ENCODE data around the gene SEC14L5.

The SEC14L5 gene

DNA sequence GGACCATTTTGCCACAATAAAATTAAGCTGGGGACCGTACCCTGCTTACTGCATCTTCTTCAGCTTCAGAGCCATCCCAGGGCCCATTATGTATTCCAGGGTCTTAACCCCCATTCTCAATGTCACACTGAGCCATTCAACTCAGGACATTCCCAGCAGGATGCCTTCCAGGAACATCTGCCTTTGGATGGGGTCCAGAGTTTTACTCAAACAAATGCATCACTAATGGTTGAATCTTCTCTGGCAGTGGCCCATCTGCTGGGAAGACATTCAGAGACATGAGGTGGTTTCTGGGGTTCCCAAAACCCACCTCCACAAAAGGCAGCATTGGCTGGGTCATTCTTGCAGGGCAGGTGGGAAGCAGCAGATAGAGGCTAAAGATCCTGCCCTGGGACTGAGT is 3.4 kb upstream of the SEC14L5 start:
- no peak overlapping the region for H3K27ac ChIP-seq (ENCODE audit: low read length)
- H3K4me3 ChIP-seq (ENCODE audit: low read length), result no peak overlapping the region
- H4K20me1 ChIP-seq (ENCODE audit: insufficient read depth, low read length), result no peaks in the 10 kb centered on the region
- H3K27me3 ChIP-seq (replicated peaks; ENCODE audit: insufficient read depth, low read length), result peaks cover 44% of the 10 kb centered on the region
- no peaks in the 10 kb centered on the region for H3K79me2 ChIP-seq (ENCODE audit: low read length)
- H3K4me1 ChIP-seq (ENCODE audit: low read length), result 0 out of 2 replicates have a peak, but pooled peaks cover 3% of the 10 kb centered on the region
- H3F3A ChIP-seq (ENCODE audit: insufficient read depth, low read length), result no peaks in the 10 kb centered on the region
- H3K4me2 ChIP-seq (ENCODE audit: low read depth, low read length), result no peak overlapping the region
- H2AFZ ChIP-seq (ENCODE audit: low read length), result no peak overlapping the region
- no peaks in the 10 kb centered on the region for H3K36me3 ChIP-seq (replicated peaks; ENCODE audit: insufficient read depth, low read length)
- no peak overlapping the region for H3K9ac ChIP-seq (ENCODE audit: low read length)
- no peak for DNase-seq
- TF ChIP-seq EZH2phosphoT487 (IDR thresholded peaks at IDR 0.05; ENCODE audit: low read length), result no peak
- TF ChIP-seq, protein P1, sequence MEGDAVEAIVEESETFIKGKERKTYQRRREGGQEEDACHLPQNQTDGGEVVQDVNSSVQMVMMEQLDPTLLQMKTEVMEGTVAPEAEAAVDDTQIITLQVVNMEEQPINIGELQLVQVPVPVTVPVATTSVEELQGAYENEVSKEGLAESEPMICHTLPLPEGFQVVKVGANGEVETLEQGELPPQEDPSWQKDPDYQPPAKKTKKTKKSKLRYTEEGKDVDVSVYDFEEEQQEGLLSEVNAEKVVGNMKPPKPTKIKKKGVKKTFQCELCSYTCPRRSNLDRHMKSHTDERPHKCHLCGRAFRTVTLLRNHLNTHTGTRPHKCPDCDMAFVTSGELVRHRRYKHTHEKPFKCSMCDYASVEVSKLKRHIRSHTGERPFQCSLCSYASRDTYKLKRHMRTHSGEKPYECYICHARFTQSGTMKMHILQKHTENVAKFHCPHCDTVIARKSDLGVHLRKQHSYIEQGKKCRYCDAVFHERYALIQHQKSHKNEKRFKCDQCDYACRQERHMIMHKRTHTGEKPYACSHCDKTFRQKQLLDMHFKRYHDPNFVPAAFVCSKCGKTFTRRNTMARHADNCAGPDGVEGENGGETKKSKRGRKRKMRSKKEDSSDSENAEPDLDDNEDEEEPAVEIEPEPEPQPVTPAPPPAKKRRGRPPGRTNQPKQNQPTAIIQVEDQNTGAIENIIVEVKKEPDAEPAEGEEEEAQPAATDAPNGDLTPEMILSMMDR (IDR thresholded peaks at IDR 0.05; ENCODE audit: low read length), result no peak
- no peak for TF ChIP-seq EZH2 (optimal IDR thresholded peaks at IDR 0.05; ENCODE audit: low read depth, low read length)
- H3K9me3 ChIP-seq (replicated peaks; ENCODE audit: insufficient read depth, low read length), result no peaks in the 10 kb centered on the region
- H3K9me2 ChIP-seq (replicated peaks; ENCODE audit: insufficient read depth, low read length), result no peaks in the 10 kb centered on the region

DNA sequence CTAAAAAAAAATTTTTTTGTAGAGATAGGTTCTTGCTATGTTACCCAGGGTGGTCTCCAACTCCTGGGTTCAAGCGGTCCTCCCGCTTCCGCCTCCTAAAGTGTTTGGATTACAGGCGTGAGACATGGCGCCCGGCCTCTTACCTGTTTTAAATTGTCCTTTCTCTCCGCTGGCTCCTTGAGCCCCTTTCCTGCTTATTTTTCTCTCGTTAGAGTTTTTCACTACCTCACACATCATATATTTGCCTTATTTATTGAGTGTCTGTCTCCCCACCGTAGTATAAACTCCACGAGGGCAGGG is 760 bp upstream of the SEC14L5 start:
- H3K9me2 ChIP-seq (replicated peaks; ENCODE audit: insufficient read depth, low read length), result no peaks in the 10 kb centered on the region
- no peak overlapping the region for H3K27ac ChIP-seq (ENCODE audit: low read length)
- no peaks in the 10 kb centered on the region for H3K79me2 ChIP-seq (ENCODE audit: low read length)
- H3K36me3 ChIP-seq (replicated peaks; ENCODE audit: insufficient read depth, low read length), result no peaks in the 10 kb centered on the region
- H3K9ac ChIP-seq (ENCODE audit: low read length), result no peak overlapping the region
- no peaks in the 10 kb centered on the region for H3K9me3 ChIP-seq (replicated peaks; ENCODE audit: insufficient read depth, low read length)
- peak overlapping the region; percentile 59 for H3K4me3 ChIP-seq (ENCODE audit: low read length)
- H3F3A ChIP-seq (ENCODE audit: insufficient read depth, low read length), result no peaks in the 10 kb centered on the region
- H3K4me2 ChIP-seq (ENCODE audit: low read depth, low read length), result peak overlapping the region; percentile 94
- DNase-seq, result no peak
- peaks cover 46% of the 10 kb centered on the region for H3K27me3 ChIP-seq (replicated peaks; ENCODE audit: insufficient read depth, low read length)
- H4K20me1 ChIP-seq (ENCODE audit: insufficient read depth, low read length), result no peaks in the 10 kb centered on the region
- TF ChIP-seq, protein P1 (IDR thresholded peaks at IDR 0.05; ENCODE audit: low read length), result no peak; the same call in 1 of the 2 replicates
- no peak for TF ChIP-seq EZH2phosphoT487 (IDR thresholded peaks at IDR 0.05; ENCODE audit: low read length)
- no peak for TF ChIP-seq EZH2 (optimal IDR thresholded peaks at IDR 0.05; ENCODE audit: low read depth, low read length)
- H3K4me1 ChIP-seq (ENCODE audit: low read length), result 0 out of 2 replicates have a peak, but pooled peaks cover 3% of the 10 kb centered on the region
- peak overlapping the region; percentile 47 for H2AFZ ChIP-seq (ENCODE audit: low read length)

DNA sequence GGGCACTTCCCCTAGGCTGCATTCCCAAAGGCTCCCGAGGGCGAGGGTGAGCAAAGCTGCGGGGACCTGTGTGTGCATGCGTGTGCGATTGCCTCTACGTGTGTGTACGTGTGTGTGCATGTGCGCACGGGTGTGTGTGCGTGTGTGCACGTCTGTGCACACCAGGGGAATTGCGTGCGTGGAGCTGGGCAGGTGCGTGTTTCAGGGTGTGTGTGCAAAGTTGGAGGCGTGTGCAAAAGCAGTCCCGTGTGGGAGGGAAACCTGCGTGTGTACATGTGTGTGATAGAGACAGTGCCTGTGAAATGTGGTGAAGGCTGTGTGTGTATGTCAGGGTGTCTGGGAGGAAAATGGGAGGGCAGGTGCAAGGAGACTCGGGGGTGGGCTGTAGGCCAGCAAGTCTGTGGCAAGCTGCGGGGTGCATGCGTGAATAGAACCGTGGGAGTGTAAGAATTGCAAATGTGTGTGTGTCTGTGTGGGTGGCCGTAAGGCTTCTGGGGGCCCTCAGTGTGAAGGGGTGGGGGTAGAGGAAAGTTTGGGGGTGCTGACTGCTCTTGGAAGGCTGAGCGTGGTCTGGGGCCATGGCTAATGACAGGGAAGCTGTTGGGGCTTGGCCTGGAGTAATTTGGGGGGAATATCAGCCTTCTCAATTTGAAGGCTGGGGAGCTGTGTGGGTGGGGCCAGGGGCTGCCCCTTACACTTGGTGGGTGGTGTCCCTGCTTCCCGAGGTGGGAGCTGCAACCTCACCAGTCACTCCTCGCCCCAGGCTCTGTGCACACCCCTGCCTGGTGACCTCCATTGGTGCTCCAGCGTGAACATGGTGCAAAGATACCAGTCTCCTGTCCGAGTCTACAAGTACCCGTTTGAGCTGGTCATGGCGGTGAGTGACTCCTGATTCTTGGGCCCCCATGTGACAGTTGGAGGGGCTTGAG is 644 bp downstream of the SEC14L5 start:
- no peak for DNase-seq
- peak overlapping the region; percentile 33; the same call in 1 of the 2 replicates for H3K4me3 ChIP-seq (ENCODE audit: low read length)
- H3K9ac ChIP-seq (ENCODE audit: low read length), result no peak overlapping the region
- H3K9me2 ChIP-seq (replicated peaks; ENCODE audit: insufficient read depth, low read length), result no peaks in the 10 kb centered on the region
- peaks cover 39% of the 10 kb centered on the region for H3K27me3 ChIP-seq (replicated peaks; ENCODE audit: insufficient read depth, low read length)
- no peaks in the 10 kb centered on the region for H3K79me2 ChIP-seq (ENCODE audit: low read length)
- no peaks in the 10 kb centered on the region for H3K36me3 ChIP-seq (replicated peaks; ENCODE audit: insufficient read depth, low read length)
- TF ChIP-seq, protein P1 (IDR thresholded peaks at IDR 0.05; ENCODE audit: low read length), result no peak
- TF ChIP-seq EZH2 (optimal IDR thresholded peaks at IDR 0.05; ENCODE audit: low read depth, low read length) (no peak), EZH2phosphoT487 (IDR thresholded peaks at IDR 0.05; ENCODE audit: low read length) (no peak)
- no peak overlapping the region for H3K27ac ChIP-seq (ENCODE audit: low read length)
- 0 out of 2 replicates have a peak, but pooled peaks cover 7% of the 10 kb centered on the region for H3K4me1 ChIP-seq (ENCODE audit: low read length)
- peak overlapping the region; percentile 91 for H3K4me2 ChIP-seq (ENCODE audit: low read depth, low read length)
- no peaks in the 10 kb centered on the region for H4K20me1 ChIP-seq (ENCODE audit: insufficient read depth, low read length)
- H2AFZ ChIP-seq (ENCODE audit: low read length), result no peak overlapping the region
- H3F3A ChIP-seq (ENCODE audit: insufficient read depth, low read length), result no peaks in the 10 kb centered on the region
- no peaks in the 10 kb centered on the region for H3K9me3 ChIP-seq (replicated peaks; ENCODE audit: insufficient read depth, low read length)

All from MM.1S (cell line).